HG03439 (cell line): ENCODE measurements around the gene RPGRIP1.
"Not testable (repeated sequence)": the region's sequence is repeated elsewhere in the genome, so short reads cannot be mapped to it uniquely, and the experiment has no call there.

Experiments
- ATAC-seq: cut with Tn5 transposase; IDR thresholded peaks from one replicate; pipeline ENCODE4 v1.9.1; 2021; ENCODE audit warnings: mild to moderate bottlenecking, moderate library complexity; ENCODE audit not compliant: unreplicated experiment

RPGRIP1 gene

GRCh38 chr14:21299562-21300130 is 19.8 kb downstream of the RPGRIP1 start:
- ATAC-seq: no peak

DNA sequence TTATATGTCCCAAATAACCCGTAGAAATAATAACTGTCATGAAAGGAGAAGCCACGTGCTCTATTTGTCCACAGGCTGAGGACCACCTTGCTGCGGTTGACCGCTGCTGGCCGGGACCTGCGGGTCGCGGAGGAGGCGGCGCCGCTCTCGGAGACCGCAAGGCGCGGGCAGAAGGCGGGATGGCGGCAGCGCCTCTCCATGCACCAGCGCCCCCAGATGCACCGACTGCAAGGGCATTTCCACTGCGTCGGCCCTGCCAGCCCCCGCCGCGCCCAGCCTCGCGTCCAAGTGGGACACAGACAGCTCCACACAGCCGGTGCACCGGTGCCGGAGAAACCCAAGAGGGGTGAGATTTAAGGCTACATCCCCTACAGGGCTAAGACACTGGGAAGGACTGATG is 21.0 kb downstream of the RPGRIP1 start:
- ATAC-seq: no peak

GRCh38 chr14:21302013-21302835 is 22.3 kb downstream of the RPGRIP1 start:
- ATAC-seq: no peak

- ATAC-seq: not testable (repeated sequence)
These were observed 22.9 kb downstream of the RPGRIP1 start for GRCh38 chr14:21302836-21303140.

DNA sequence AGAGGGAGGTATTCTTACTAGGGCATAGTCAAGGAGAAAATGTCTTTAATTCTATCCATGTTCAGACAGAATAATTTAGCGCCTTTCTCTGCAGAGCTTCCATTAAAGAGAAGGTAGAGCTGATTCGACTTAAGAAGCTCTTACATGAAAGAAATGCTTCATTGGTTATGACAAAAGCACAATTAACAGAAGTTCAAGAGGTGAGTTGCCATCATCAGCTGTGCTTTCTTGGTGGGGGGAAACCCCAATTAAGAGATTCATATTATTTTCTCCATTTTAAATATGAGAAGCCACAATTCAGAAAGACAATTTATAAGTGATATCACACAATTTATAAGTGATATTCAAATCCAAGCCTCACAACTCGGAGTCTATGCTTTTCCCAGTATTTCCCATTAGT is 27.8 kb downstream of the RPGRIP1 start:
- no peak for ATAC-seq

- ATAC-seq: peak; percentile 20
These were observed 28.2 kb downstream of the RPGRIP1 start for GRCh38 chr14:21308132-21308478.

GRCh38 chr14:21308479-21309237 is 28.8 kb downstream of the RPGRIP1 start:
- peak; percentile 80 for ATAC-seq

DNA sequence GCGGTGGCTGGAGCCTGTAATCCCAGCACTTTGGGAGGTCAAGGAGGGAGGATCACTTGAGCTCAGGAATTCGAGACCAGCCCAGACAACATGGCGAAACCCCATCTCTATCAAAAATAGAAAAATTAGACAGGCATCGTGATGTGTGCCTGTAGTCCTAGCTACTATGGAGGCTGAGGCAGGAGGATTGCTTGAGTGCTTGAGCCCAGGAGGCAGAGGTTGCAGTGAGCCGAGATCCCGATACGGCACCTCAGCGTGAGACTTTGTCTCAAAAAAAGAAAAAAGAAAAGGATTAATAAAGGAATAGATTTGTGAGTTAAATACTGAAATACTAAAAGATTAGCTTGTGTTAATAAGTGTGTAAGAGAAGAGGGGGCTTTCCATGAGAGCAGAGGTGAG is 29.4 kb downstream of the RPGRIP1 start:
- no peak for ATAC-seq

GRCh38 chr14:21309956-21310355 is 30.1 kb downstream of the RPGRIP1 start:
- ATAC-seq: no peak

DNA sequence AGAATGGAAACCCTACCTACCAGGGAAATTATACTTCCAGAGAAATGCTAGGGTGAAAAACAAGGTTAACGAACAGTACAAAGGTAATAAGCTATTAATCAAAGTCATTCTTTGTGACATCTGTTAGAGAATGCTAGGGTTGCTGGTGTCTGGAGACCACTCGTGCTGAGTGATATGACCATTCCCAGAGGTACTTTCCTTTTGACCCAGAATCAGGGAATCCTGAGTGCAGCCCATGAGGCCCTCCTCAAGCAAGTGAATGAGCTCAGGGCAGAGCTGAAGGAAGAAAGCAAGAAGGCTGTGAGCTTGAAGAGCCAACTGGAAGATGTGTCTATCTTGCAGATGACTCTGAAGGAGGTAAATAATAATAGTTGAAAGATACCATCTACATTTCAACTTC is 31.7 kb downstream of the RPGRIP1 start:
- ATAC-seq: no peak

DNA sequence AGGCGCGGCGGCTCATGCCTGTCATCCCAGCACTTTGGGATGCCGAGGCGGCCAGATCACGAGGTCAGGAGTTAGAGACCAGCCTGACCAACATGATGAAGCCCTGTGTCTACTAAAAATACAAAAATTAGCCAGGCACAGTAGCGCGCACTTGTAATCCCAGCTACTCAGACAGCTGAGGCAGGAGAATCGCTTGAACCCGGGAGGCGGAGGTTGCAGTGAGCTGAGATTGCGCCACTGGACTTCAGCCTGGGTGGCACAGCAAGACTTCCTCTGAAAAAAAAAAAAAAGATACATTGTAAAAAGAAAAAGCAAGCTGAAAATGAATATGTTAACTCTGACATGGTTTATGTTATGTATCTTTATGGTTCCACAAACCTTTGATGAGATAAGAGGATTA is 33.6 kb downstream of the RPGRIP1 start:
- ATAC-seq: no peak

DNA sequence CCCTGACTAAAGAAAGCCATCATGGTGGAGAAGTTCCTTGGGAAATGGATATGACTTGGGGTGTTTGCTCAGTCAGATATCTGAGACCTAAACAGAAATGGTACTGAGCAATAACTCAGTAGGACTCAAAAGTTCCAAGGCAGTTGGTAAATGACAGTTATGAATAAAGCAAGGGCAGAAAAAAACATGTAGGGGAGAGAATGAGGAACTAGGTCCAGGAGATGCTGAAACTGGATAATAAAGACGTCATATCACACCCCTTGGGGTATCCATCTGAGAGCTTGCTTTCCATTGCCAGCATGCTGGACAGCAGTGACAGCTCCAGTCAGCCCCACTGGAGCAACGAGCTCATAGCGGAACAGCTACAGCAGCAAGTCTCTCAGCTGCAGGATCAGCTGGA is 37.5 kb downstream of the RPGRIP1 start:
- ATAC-seq: no peak

GRCh38 chr14:21320913-21321312 is 41.0 kb downstream of the RPGRIP1 start:
- ATAC-seq: no peak

GRCh38 chr14:21322716-21323115 is 42.8 kb downstream of the RPGRIP1 start:
- no peak for ATAC-seq

DNA sequence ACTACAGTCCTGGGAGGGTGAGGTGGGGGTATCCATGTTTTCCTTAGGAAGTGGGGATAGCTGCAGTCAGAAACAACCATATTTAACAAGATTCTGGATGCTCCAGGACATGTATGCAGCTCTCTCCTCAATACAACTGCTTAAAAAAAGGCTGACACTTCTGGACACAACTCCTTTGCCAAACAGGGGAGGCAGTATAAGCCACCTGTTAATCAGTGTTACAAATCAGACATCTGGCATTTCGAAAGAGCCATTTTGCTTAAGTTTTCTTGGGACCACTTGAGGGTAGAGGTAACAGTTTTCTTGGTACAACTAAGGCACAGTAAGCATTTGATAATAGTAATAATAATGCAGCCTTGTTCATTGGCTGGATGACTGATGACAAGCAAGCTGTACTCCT is 47.1 kb downstream of the RPGRIP1 start:
- no peak for ATAC-seq
